NCI-H2196 treated with DMSO at 0.1 percent for 48 hours (cell line): Measurements from ENCODE around the gene STX19.
A peak's percentile ranks its signal among the peaks of the same experiment; 100 is the strongest.

Experiments used
- DNase-seq: peaks from one replicate; lab custom pipeline; 2025; ENCODE audit not compliant: unreplicated experiment; lab: John Stamatoyannopoulos, UW

STX19 gene

DNA sequence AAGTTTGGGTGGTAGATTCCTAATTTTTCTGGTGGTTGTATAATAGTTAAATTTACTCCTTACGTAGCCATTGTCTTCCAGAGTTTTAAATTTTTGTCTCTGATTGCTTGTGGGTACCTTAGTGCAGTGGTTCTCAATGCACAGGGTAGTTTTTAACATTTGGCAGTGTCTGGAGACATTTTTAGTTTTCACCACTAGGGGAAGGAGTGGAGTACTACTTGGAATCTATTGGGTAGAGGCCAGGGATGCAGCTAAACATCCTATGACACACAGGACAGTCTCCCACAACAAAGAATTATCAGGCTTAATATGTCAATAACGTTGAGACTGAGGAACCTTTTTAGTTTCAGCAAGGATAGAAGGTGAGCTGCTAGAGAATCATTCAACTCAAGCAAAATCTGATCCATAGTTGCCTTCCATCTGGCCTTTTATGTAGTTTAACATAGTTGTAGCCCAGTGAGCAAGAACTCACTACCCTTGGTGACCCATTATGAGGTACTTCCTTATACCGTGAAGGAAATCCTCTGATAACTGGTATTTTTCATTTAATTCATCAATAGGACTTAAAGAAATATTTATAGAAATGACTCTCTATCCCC lies 8.6 kb upstream of the STX19 start:
- DNase-seq: no peak

DNA sequence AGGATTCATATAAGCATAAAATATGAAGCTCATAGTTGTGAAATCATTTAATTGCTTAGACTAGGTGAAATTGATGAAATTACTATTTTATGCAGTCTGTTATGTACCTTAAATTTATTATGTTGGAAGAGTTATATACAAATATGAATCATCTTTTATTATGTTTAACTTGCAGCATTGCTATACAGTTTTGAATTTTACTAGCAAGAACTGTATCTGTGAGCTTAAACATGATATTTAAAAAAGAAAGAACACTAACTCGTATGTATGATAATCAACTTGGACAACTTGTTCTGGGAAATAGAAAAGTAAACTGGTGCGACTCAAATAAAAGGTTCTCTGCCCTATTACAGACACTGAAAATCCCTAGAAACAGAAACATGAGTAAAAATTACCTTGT lies 1.8 kb downstream of the STX19 start:
- DNase-seq: no peak

DNA sequence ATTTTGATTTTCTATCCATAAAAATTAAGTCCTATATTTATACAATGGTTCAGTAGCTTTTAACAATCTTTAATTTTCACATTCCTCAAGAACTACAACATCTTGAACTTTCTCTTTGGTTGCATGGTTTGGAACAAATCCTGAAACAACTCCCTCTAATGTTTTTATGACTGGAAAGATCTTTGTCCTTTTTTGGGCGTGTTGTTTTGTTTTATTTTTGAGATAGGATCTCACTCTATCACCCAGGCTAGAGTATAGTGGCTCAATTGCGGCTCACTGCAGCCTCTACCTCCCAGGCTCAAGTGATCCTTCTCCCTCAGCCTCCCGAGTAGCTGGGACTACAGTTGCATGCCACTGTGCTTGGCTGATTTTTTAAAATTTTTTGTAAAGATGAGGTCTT lies 4.0 kb downstream of the STX19 start:
- no peak for DNase-seq

DNA sequence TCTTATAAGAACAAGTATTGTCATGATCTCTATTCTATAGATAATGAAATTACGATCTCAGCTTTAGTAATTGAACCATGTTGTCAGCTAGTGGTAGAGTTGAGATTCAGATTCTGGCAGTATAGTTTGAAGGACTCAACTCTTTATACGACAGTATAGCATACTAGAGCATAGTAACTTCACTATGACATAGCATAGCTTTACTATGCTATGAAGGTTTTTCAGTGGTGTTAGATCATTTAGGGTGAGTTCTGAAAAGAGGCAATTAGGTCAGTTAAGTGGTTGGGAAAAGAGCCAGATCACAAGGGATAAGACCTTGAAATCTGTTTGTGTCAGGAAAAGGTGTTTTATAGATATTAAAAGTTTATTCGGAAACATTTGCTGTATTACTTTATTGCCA lies 8.1 kb downstream of the STX19 start:
- DNase-seq: no peak

DNA sequence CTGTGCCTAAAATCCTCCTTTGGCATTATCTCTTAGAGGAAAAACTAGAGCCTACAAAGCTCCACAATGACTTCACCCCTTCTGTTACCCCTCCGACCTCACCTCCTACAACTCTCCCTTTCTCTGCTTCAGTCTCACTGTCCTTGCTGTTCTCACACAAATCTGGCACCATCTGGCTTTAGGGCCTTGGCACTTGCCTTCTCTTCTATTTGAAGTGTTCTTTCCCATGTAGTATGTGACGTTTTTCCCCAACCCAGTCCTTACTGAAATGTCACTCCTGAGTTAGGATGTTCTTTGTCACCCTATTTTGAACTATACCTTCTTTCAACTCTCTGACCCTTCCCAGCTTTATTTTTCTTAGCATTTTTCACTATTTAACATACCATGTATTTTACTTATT lies 8.7 kb downstream of the STX19 start:
- DNase-seq: no peak

DNA sequence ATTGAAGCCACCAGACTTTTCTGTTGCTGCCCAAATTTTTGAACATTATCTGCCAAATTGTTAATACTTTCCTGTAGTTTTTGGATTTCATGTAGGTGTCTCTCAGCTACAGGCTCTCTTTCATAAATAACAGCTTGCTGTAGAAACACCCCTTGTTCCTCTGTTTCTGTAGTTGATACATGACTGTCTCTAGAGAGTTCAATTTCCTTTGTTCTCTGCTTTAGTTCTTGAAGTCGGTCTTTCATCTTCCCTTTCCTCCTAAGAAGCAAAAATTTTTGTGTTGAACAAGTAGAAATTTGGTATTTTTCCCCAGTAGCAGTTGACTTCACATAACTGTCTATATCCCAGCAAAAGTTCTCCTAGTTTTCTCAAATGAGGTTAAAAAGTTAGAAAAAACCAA lies 13.4 kb downstream of the STX19 start:
- no peak for DNase-seq

DNA sequence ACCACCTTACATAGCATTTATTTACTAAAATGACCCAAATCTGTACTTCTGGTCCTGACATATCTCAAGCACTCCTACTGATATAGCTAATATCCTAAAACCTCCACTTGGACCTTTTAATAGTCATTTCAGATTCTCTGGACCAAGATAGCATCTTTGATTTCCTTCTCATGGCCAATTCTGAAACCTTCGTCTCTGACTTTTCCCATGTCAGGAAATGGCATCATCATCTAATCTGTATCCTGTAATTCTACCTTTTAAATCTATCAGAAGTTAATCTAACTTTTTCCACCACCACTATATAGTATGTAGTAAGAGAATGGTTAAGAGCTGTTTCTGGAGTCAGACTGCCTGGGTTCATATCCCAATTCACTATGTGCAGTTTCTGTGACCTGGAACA lies 16.2 kb downstream of the STX19 start:
- DNase-seq: no peak

DNA sequence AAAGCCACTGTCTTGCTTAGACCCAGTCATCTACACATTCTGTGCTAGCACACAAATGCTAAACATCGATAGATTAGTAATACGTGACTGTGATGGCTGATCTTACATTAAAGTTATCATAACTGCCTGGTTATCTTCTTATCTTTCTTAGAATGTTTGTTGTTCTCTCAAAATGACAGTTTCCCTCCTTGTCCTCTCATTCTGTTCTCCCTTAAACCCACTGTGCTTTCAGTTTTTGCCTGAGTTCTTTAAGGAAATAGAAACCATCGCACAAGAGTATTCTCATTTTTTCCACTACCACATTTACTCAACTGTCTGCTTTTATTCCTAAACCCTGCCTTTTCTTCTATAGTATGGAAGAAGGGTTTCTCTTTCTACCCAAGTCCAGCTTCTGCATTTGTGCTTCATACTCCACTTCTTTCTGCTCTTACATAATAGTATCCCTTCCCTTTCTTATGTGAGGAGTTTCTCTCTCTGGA lies 17.1 kb downstream of the STX19 start:
- no peak for DNase-seq

DNA sequence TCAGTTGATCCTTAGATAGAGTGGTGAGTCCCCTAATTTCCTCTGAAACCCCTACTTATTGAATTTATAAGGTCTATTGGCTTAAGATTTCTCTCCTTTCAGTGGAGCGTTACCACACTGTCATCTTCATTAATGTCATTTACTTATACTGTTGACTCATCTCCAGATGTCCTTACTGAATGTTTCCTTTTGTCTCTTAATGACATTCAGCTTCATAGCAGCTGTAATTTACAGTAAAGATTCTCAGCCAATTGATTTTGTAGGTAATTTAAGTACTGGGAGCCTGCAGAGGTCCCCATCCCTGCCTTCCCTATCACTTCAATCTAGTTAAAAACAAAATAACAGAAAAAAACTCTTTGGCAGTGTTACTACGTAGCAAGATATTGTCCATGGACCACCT lies 18.8 kb downstream of the STX19 start:
- no peak for DNase-seq

DNA sequence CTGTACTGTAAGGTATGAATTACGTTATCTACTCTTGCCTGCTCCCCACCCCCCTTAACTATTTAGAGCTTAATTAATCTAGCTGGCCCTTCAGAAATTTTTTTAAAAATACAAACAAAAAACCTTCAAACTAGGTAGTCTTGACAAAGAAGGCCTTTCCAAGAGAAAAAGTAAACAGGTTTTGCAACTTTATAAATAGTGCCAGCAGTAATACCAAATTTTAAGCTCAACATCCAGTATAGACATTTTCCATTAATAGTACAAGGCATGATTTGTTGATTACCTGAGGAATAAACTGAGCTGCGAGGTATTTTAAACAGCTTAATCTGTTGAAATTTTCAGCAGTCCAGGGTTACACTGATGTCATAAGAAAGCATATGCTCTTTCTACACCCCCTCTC lies 20.1 kb downstream of the STX19 start:
- DNase-seq: no peak

DNA sequence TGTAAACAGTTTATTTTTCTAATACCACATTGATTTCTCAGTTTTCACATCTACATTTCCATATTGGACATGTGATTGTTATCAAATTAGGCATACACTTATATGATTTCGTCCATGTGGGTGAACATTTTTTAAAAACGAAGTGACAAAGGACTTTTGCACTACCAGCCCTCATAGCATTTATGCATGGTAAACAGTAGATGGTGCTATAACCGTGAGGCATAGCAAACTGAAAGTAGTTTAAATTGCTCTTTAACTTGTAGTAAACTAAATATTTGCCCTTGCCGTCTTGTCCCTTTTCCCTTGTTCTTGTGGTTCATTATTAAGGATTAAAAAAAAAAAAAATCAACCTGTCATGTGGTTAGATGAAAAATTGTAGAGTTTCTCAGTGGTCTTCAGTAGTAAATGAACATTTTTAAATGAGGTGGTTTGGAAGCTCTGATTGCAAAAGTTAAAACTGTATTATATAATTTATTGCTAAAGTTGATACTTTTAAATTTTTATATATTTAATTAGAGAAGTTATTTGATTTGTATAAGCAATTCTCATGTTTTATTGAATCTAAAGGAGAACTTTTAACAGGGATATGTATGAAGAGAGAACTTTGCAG lies 24.0 kb downstream of the STX19 start:
- DNase-seq: peak; percentile 64

DNA sequence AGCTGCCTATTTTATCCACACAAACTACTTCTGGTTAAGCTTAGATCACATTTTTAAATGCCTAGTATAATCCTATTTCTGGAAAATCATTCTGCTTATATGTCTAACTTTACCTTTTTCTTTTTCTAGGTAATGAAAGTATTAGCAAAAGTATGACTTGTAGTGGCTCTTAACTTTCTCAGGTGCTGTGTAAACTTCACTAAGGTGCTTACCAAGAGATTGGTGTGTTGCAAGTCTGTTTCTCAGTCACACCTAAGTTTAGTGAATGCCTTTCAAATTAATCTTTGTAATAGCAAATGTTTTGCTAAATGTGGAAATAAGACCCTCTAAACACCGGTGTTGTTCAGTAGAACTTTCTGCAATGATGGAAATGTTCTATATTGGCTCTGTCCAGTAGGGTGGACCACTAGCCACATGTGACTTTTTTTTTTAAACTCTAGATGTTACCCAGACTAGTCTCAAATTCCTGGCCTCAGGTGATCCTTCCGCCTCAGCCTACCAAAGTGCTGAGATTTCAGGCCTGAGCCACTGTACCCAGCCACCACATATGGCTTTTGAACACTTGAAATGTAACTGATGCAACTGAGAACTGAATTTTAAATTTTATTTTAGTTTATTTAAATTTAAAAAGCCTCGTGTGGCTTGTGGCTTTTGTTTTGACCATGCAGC lies 26.4 kb downstream of the STX19 start:
- DNase-seq: no peak

DNA sequence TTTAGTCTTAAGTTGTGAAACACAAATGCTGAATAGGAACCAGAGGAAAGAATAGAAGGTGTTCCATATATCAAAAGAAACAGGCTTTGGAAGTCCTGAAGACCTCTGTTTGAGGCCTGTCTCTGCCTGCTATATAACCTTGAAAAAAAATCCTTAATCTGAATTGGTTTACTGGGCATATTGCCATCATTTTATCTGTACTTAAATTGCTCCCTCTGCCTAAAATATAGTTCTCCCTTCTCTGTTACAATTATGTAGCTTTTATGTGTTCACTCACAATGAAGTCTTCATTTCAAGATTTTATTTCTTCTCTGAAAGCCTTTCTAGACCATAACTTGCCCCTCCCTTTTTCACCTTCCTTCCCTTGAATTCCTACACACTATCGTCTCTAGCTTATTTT lies 27.2 kb downstream of the STX19 start:
- no peak for DNase-seq

DNA sequence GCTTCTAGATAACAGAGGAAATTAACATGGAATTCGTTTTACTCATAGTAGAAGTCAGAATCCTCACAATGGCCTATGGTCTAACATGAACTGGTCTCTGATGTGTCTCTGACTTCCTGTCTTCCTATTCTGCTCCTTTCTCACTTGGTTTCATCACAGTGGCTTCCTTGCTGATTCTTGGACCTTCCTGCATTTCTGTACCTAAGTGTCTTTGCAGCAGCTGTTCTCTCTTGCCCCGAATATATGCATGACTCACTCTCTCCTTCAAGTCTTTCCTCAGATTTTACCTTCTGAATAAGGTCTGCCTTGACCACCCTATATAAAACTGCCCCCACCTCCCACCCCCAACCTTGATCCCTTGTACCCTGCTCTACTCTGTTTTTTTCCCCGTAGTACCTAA lies 34.3 kb downstream of the STX19 start:
- no peak for DNase-seq

DNA sequence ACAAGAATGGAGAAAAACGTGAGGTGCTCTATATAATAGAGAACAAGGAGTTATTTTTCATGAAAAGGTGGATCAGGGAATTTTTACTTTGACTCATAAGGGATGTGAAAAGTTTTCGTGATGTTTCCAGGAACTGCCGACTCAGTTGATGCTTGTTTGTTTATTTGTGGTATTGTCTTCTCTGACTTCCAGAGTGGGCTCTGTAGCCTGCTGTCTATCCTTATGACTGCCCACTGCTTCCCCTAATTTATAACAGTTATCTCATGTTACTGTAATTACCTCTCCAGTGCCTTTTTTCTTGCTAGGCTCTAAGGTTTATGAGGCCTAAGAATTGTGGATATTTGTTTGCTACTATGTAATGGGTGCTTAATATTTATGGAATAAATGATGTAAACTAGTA lies 36.2 kb downstream of the STX19 start:
- no peak for DNase-seq

DNA sequence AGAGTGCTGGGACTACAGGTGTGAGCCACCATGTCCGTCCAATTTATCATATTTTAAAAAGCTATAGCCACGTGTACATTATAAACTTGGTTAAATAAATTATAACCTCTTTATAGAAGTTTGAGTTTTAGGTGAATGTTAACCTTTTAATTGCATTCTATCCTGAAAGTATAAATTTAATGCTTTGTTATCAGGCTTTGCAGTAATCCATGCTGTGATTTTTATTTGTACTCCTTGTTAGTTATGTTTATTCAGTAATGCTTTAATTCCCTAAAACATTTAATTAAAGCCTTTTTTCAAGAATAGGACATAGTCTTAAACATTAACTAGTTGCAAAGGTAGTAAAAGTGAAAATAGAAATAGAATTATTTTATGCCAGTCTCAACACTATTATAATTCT lies 36.8 kb downstream of the STX19 start:
- DNase-seq: no peak

DNA sequence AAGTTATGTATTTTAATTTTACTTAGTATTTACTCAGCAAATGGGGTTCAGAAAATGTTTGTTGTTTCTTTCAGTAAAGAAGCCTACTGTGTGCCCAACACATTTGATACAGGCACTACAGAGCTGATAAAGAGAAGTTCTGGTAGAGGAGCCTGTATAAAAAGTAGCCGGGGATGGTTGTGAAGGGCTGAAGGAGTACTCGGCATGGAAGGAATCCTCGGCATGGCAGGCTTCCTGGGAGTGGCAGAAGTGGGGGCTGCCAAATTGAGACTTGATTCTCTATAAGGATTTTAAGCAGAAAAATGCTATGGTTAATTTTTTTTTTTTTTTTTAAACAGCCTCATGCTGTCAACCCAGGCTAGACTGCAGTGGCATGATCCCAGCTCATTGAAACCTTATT lies 39.2 kb downstream of the STX19 start:
- no peak for DNase-seq

DNA sequence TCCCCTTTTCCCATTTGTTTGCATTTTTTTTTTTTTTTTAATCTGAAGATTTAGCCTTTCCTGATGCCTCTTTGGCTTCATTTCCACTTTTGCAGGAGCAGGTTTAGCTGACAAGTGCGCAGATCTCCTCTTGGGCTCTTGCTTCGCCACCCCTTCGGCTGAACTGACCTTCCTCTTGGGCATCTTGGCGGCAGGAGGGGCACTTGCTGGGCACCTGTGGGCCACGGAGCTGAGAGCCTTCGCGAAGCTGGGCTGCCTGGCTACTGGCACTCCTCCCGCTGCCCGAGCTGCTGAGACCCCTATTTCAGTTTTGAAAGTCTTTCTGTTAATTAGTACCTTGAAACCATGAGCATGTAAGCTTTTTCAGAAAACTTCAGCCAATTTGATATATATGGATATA lies 39.6 kb downstream of the STX19 start:
- no peak for DNase-seq

DNA sequence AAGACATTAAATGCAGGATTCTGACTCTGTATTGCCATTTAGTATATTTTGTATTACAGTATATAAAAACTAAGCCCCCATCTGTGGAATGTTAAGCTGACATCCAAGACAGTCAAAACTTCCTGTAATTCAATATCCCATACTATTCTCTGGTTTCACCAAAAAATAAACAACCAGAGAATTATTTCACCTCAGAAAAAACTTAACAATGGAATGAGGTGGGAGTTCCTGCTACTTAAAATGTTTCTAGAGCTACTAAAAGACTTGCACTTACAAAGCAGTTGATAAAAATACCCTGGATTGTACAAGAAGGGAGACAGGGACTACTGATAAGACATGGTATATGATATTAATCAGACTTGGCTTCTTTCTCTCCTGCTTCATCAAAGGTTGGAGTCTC lies 40.1 kb downstream of the STX19 start:
- no peak for DNase-seq

DNA sequence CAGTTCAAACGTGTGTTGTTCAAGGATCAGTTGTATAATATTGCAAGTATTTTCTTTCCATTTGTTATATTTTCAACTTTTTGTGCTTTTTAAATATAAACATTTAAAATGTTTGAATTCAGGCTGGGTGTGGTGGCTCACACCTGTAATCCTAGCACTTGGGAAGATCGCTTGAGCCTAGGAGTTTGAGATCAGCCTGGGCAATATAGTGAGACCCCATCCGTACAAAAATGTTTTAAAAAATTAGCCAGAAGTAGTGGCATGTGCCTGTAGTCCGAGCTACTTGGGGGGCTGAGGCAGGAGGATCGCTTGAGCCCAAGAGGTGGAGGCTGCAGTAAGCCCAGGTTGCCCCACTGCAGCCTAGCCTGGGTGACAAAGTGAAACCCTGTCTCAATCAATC lies 43.8 kb downstream of the STX19 start:
- no peak for DNase-seq

DNA sequence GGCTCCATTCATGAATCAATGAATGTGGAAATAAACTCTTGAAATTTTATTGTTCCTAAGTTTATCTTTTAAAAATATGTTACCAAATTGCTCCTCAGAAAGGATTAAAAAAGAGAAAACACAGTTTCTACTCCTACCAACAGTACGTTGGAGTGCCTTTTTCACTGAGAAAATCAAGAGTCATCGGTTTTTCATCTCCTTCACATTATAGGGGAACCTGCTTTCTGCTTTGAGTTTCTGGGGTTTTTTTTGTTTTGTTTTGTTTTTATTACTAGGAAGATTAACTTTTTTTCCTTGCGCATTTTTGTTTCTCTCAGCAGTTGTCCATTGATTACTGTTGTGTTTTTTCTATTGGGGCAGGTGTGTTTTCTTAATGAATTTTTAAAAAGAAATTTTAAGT lies 45.0 kb downstream of the STX19 start:
- no peak for DNase-seq

DNA sequence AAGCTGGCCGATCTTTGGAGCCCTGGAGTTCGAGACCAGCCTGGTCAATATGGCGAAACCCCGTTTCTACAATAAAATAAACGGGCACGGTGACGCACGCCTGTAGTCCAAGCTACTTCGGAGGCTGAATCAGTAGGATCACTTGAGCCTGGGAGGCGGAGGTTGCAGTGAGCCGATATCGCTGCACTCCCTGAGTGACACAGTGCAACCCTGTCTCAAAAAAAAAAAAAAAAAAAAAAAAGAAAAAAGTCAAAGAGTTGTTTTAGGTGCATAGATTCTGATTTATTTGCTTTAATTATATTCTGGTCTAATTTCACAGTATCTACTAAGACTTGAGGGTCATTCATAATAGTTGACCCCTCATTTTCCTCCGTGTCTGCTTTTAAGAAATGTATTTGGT lies 46.7 kb downstream of the STX19 start:
- DNase-seq: no peak
